ENCODE data around the gene SLC24A1. TPM values are rescaled to one million over a fixed set of nuclear protein-coding genes. Genes with fewer than 3 reads are reported as not detected.
A peak's percentile ranks its signal among the peaks of the same experiment; 100 is the strongest.

Gene SLC24A1
- 5.2 and 9.3 TPM in 2 replicates for total RNA-seq

DNA sequence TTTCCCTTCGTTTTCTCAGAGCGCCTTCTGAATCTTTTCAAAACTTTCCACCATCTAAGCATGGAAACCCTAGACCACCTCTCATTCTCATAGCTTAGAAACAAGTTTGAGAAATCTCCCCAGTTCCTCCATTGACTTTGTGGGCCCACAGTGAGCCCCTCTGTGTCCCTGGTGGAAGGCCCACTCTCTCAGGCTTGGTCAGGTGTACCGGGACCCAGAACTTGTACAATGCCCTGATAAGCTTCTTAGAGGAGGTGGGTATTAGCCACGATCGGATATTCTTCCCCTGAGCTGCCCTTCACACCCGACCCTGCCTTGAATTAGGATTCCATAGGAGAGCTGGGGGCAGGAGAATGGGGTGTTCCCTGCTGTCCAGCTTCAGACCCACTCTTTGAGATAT, at the start of gene SLC24A1:
Gene SLC24A1 (plus strand): TSS at position 301 of the 400 bp plus-strand sequence. CDS start 2,143 bp downstream, outside the sequence.
- TF ChIP-seq CTCF (IDR thresholded peaks at IDR 0.05; ENCODE audit: insufficient read depth, low read depth, low read length) = no peak
- no peak within 1 kb of the TSS for H3K4me3 ChIP-seq (ENCODE audit: low read depth, low read length)
- no peak for DNase-seq (ENCODE audit: low read depth)

- DNase-seq (ENCODE audit: low read depth) = no peak
- TF ChIP-seq CTCF (IDR thresholded peaks at IDR 0.05; ENCODE audit: insufficient read depth, low read depth, low read length) = no peak
Observed at GRCh38 chr15:65571971-65572370, 49.8 kb upstream of the SLC24A1 start.

GRCh38 chr15:65576664-65577063, 45.1 kb upstream of the SLC24A1 start:
- no peak for TF ChIP-seq CTCF (IDR thresholded peaks at IDR 0.05; ENCODE audit: insufficient read depth, low read depth, low read length)
- no peak overlapping the region for H3K4me3 ChIP-seq (ENCODE audit: low read depth, low read length)
- peak; percentile 16 for DNase-seq (ENCODE audit: low read depth)

More at GRCh38 chr15:65571971-65572370, 49.8 kb upstream of the SLC24A1 start:
- H3K4me3 ChIP-seq (ENCODE audit: low read depth, low read length) = no peak overlapping the region

GRCh38 chr15:65577129-65577996, 44.4 kb upstream of the SLC24A1 start:
- no peak for DNase-seq (ENCODE audit: low read depth)
- no peak overlapping the region for H3K4me3 ChIP-seq (ENCODE audit: low read depth, low read length)
- no peak for TF ChIP-seq CTCF (IDR thresholded peaks at IDR 0.05; ENCODE audit: insufficient read depth, low read depth, low read length)

- no peak overlapping the region for H3K4me3 ChIP-seq (ENCODE audit: low read depth, low read length)
- no peak for DNase-seq (ENCODE audit: low read depth)
- no peak for TF ChIP-seq CTCF (IDR thresholded peaks at IDR 0.05; ENCODE audit: insufficient read depth, low read depth, low read length)
Observed at GRCh38 chr15:65578904-65579728, 42.6 kb upstream of the SLC24A1 start.

- no peak for DNase-seq (ENCODE audit: low read depth)
- no peak for TF ChIP-seq CTCF (IDR thresholded peaks at IDR 0.05; ENCODE audit: insufficient read depth, low read depth, low read length)
- no peak overlapping the region for H3K4me3 ChIP-seq (ENCODE audit: low read depth, low read length)
Observed at GRCh38 chr15:65579762-65580161, 42.0 kb upstream of the SLC24A1 start.

Data from fibroblast of villous mesenchyme (primary cell).